Middle frontal gyrus (tissue), 1 donor: ENCODE measurements around the gene DLL3.
A peak's percentile ranks its signal among the peaks of the same experiment; 100 is the strongest.
"Not testable (repeated sequence)": the region's sequence is repeated elsewhere in the genome, so short reads cannot be mapped to it uniquely, and the experiment has no call there.

Source experiments
- DNase-seq: peaks from one replicate; pipeline ENCODE4 v3.0.0-alpha.2; 2015; ENCODE audit warnings: low spot score; ENCODE audit errors: extremely low spot score

DLL3 gene

DNA sequence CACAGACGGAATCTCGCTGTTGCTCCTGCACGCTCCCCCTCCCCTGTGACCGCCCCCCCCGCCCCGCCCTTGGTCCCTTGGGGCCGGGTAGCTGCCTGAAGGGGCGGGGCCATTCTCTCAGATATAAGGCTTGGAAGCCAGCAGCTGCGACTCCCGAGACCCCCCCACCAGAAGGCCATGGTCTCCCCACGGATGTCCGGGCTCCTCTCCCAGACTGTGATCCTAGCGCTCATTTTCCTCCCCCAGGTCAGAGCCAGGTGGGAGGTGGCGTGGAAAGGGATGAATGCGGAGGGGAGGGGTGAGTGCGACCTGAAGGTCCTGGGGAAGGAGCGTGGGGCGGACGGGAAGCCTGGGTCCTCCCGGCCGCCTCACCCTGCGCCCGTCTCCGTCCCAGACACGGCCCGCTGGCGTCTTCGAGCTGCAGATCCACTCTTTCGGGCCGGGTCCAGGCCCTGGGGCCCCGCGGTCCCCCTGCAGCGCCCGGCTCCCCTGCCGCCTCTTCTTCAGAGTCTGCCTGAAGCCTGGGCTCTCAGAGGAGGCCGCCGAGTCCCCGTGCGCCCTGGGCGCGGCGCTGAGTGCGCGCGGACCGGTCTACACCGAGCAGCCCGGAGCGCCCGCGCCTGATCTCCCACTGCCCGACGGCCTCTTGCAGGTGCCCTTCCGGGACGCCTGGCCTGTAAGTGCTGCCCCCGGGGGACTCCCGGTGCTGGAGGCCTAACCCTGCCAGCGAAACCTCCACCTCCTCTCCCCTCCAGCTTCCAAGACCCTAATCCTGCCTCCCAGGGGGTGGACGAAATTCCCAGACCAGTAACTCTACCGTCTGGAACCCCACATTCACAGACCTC is at the start of gene DLL3:
TSS of gene DLL3 (plus strand) at position 150 of the 845 bp plus-strand sequence. CDS start at position 178, 28 bp downstream.
- DNase-seq: no peak

DNA sequence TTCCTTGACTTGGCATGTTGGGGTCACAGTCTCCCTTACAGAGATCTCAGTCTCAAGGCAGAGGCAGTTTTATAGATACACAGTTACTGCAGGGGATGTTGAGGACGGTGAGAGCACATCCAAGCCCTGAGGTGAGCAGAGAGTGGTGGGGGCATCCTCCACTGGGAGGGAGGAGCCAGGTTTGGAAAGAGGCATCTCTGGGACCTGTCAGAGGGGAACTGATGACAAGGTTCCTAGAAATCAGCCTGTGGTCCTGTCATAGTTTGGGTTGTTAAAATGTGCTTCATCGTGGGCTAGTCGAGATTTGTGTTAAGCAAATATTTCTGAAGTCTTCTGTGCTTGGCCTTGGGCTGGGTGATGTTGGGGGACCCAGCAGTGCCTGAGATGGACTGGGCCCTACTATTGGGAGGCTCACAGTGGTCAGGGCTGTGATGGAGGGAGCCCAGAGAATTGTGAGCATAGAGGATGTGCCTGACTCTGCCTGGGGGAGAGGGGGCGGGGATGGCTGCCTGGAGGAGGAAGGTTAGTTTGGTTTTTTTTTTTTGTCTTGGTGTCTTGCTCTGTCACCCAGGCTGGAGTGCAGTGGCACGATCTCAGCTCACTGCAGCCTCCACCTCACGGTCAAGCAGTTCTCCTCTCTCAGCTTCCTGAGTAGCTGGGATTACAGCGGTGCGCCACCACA is 49.5 kb upstream of the DLL3 start:
- no peak for DNase-seq

- DNase-seq: not testable (repeated sequence)
Measured at GRCh38 chr19:39451257-39451656, 47.5 kb upstream of the DLL3 start.

GRCh38 chr19:39463403-39463802 is 35.3 kb upstream of the DLL3 start:
- DNase-seq: no peak

DNA sequence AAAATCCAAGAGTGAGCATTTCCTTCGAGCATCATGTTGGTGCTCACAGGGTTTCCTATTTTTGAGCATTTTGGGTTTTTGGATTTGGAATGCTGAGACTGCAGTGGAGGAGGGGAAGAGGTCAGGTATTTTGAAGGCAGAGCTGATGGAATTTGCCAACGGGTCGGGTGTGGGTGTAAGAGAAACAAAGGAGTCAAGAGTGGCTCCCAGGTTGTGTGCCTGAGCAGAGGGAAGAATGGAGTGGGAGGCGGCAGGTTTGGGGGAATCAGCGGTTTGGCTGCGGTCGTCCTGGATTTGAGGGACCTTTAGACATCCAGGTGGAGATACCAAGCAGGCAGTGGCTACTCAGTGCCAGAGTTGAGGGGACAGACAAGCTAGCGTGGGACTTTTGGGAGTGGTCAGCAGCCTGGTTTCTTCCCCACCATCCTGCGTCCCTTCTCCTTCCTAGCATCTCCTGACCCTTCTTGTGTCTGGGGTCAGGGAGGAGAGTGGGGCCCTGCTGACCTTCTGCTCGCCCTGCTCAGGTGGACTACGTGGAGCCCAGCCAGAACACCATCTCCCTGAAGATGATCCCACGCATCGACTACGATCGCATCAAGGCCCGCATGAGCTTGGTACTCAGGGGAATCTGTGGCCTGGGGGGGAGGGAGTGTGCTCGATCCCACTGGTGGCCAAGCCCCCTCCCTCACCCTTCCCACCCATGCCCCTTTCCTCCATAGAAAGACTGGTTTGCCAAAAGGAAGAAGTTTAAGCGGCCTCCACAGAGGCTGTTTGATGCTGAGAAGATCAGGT is 32.6 kb upstream of the DLL3 start:
- no peak for DNase-seq

DNA sequence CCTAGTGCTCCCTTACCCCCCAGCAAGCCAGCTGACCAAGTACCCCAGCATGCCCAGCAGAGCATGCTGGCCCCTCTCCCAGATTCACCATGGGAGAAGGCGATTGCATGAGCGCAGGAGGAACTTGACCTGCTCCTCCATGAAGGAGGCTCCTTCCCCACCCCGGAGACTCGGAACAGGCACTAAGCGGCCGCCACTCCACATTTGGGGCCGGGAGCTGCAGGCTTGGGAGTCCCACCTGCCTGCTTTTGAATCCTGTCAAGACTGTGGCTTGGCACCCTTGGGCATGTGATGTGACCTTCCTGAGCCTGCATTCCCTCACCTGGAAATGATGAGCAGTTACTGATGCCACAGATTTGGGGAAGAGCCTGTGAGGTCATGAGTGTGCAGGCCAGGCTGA is 30.8 kb upstream of the DLL3 start:
- DNase-seq: no peak

DNA sequence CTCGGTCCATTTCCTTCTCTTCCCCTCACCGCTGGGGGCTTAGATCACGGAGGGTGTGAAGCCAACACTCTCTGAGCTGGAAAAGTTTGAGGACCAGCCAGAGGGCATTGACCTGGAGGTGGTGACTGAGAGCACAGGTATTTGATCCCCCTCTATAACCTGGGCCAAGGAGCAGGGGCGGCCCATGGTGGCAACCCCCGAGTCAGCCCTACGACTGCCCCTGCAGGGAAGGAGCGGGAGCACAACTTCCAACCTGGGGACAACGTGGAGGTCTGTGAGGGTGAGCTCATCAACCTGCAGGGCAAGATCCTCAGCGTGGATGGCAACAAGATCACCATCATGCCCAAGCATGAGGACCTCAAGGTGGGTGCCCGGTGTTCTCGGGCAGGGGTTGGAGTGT is 29.7 kb upstream of the DLL3 start:
- no peak for DNase-seq

DNA sequence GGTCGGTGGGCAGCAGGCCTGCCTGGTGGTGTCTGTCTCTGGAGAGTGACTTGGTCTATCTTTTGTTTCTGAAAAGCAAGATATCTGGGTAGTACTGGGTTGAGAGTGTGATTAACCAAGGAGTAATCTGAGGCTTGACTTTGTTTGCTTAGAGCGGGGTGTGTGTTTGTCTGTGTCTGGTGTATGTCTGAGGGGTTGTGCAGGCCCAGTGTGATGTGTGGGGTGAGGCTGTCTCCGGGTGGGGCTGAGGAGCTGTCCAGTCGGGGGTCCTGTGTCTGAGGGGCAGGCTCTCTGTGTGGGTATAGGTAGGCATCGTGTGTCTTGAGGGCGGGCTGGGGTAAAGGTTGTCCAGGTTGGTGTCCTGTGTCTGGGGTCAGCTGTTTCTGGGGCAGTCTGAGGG is 29.2 kb upstream of the DLL3 start:
- no peak for DNase-seq

DNA sequence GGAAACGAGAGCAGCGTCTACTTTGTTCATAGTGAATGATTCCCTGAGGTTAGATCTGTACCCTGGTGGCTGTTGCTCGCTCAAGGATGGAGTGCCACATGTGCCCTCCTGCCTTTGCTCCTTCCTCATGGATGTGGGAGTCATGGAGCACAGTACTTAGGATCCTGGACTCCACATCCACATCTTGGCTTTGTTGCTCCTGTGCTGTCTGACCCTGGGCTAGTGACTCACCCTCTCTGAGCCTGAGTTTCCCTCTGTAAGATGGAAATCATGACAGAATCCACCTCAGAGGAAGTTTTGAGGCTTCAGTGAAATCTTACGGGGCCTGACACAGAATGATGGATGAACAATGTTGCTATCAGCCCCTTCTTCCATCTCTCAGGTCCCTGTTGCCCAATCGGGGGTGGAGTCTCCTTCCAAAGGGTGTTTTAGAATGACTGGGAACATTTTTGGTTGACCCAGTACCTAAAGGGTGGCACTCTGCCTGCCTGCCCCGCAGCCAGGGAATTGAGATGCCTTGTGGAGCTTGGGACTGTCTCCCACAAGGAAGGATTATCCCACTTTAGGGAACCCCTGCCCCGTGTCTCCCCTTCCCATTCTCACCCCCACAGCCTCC is 27.9 kb upstream of the DLL3 start:
- no peak for DNase-seq

- DNase-seq: no peak
Measured at GRCh38 chr19:39471756-39472536, 26.8 kb upstream of the DLL3 start.

DNA sequence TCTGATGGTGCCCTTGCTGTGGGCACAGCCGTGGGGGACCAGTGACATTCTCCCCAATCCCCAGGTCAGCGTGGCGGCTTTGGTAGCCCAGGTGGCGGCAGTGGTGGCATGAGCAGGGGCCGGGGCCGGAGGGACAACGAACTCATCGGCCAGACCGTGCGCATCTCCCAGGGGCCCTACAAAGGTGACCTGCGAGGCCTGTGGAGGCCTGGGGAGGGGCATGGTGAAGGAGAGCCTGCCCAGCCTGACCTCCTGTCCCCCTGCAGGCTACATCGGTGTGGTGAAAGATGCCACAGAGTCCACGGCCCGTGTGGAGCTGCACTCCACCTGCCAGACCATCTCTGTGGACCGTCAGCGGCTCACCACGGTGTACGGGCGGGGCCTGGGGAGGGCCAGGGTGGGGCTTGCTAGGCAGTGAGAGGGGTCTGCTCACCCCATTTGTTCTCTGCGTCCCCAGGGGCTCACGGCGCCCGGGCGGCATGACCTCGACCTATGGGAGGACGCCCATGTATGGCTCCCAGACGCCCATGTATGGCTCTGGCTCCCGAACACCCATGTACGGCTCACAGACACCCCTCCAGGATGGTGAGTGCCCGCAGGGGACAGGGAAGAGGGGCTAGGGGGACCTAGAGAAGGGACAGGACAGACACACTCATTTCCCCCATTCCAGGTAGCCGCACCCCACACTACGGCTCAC is 25.9 kb upstream of the DLL3 start:
- no peak for DNase-seq

GRCh38 chr19:39473443-39473960 is 25.2 kb upstream of the DLL3 start:
- DNase-seq: no peak

GRCh38 chr19:39474139-39474620 is 24.6 kb upstream of the DLL3 start:
- no peak for DNase-seq

DNA sequence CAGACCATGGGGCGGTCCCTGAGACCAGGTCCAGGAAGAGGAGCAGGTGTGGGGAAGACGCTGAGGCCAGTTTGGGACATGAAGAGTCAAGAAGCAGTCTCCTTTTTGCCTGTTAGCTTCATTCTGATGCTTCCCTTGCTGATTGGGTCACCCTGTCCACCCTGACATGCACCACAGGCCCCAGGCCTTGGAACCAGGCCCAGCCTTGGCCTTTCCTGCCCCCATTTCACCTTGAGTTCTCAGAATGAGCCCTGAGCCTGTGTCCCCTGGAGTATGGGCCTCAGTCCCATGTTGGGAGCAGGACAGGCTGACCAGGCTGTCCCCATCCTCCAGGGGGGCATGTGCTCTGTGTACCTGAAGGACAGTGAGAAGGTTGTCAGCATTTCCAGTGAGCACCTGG is 23.0 kb upstream of the DLL3 start:
- DNase-seq: no peak

- DNase-seq: not testable (repeated sequence)
Measured at GRCh38 chr19:39479319-39479801, 19.4 kb upstream of the DLL3 start.

DNA sequence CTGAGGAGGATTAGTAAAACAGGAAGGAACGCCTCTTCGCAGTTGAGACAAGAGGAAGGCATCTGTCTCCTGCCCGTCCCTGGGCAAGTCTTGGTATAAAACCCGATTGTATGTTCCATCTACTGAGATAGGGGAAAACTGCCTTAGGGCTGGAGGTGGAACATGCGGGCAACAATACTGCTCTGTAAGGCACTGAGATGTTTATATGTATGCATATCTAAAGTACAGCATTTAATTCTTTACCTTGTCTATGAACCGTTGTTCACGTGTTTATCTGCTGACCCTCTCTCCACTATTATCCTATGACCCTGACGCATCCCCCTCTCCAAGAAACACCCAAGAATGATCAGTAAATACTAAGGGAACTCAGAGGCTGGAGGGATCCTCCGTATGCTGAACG is 18.8 kb upstream of the DLL3 start:
- DNase-seq: no peak

DNA sequence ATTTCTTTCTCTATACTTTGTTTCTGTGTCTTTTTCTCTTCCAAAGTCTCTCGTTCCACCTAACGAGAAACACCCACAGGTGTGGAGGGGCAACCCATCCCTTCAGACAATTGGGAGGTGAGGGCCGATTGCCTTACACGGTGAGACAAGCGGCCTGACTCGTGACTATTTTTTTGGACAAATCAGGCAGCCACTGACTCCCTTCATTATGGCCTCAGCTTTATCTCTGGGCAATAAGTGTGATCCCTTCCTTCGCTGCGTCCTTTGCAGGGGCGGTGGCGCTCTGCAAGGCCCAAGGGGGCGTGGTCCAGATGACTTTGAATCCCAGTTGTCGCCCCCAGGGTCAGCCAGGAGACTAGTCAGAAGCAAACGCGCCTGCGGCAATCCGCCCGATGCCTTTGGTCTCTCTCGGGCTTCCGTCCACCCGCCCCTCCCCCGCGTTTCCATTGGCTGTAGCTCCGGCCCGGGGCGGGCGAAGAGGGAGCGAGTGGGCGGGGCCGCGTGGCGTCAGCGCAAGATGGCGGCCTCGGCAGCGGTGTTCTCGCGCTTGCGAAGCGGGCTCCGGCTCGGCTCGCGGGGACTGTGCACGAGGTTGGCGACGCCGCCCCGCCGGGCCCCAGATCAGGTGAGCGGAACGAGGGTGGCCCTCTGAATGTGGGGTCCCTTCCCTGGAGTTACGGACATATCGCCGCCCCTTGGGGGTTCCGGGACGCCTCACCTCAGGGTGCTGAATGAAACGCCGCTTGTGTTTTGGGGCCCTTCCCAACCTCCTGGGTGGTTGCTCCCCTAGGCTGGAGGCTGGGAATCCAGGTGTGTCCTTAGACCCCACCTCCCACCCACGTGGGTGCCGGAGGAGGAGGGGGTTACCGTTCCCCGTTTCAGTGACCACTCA is 18.2 kb upstream of the DLL3 start, which contains the start of gene TIMM50:
TSS of gene TIMM50 (plus strand) at position 502 of the 892 bp plus-strand sequence. CDS start at position 518, 16 bp downstream.
- DNase-seq: peak; percentile 87

GRCh38 chr19:39481229-39481545 is 17.6 kb upstream of the DLL3 start:
- no peak for DNase-seq

- DNase-seq: no peak
Measured at GRCh38 chr19:39481676-39482075, 17.1 kb upstream of the DLL3 start.
